Esophagus muscularis mucosa (tissue), 4 donors: Measurements from ENCODE around the gene FAAP20. TPM values are rescaled to one million over a fixed set of nuclear protein-coding genes. Genes with fewer than 3 reads are reported as not detected.

Experiments
- DNase-seq: peaks from one replicate; pipeline ENCODE4 v3.0.0-alpha.2; 2017; ENCODE audit errors: extremely low spot score
- H3K27ac ChIP-seq, 4 donors: fragments of 200-600 bp; sonication (generic); replicated peaks in 1 of 4; 1 replicate in 3 of 4; 2 replicates in 1 of 4; pipeline ENCODE4 v1.5.1; 2016 to 2019; ENCODE audit warnings: mild to moderate bottlenecking in 1 of 4
- H3K27me3 ChIP-seq, 4 donors: fragments of 200-600 bp; sonication (generic); one replicate each; pipeline versions ENCODE4 v1.5.1 to v1.6.0; 2016 to 2019
- H3K36me3 ChIP-seq, 4 donors: fragments of 200-600 bp; sonication (generic); one replicate each; pipeline ENCODE4 v1.5.1; 2016 to 2019
- H3K4me1 ChIP-seq, 4 donors: fragments of 200-600 bp; sonication (generic); one replicate each; pipeline ENCODE4 v1.5.1; 2016 to 2019
- H3K4me3 ChIP-seq, 4 donors: fragments of 200-600 bp; sonication (generic); 1 replicate in 2 of 4; 2 replicates in 2 of 4; pipeline ENCODE4 v1.5.1; 2016 to 2019; ENCODE audit warnings: mild to moderate bottlenecking in 4 of 4, moderate library complexity in 1 of 4
- H3K9me3 ChIP-seq, 4 donors: fragments of 200-600 bp; sonication (generic); 1 replicate in 3 of 4; 2 replicates in 1 of 4; pipeline ENCODE4 v1.5.1; 2016 to 2019
- EP300 ChIP-seq: sonication (generic); formaldehyde crosslinking; IDR thresholded peaks from one replicate; pipeline ENCODE4 v1.6.1; 2017; ENCODE audit warnings: antibody characterized with exemption
- POLR2A ChIP-seq: fragments of 450-650 bp; IDR thresholded peaks from one replicate; pipeline ENCODE4 v1.6.1; 2017; ENCODE audit warnings: antibody characterized with exemption, moderate library complexity, mild to moderate bottlenecking, low read depth
- POLR2AphosphoS5 ChIP-seq, 2 donors: sonication (generic); formaldehyde crosslinking; IDR thresholded peaks; one replicate each; pipeline ENCODE4 v1.6.1; 2017; ENCODE audit warnings: antibody characterized with exemption in 2 of 2
- WGBS: methylation state at CpG from one replicate; pipeline ENCODE4 v1.1.5; 2018; 5-methylcytosine and 5-hydroxymethylcytosine counted together
- intact Hi-C: fragments of 100-400 bp; cut with DNase I; formaldehyde crosslinking; loops from one replicate; pipeline ENCODE4 v1.15.1; 2023
- total RNA-seq, 4 donors: library from RNA; depleted of rRNA; stranded (reverse); fragments of >200 nt; gene quantifications; one replicate each; pipeline versions ENCODE4 v1.1.0 to v1.2.1, GENCODE V29; 2016
- TF ChIP-seq, protein P1 (sequence below), 3 experiments: fragments of 200-600 bp in 2 of 3; fragments of 450-650 bp in 1 of 3; sonication (generic) in 2 of 3; IDR thresholded peaks; one replicate each; pipeline ENCODE4 v1.5.1; 2017 to 2019; ENCODE audit warnings: antibody characterized with exemption in 3 of 3, mild to moderate bottlenecking in 2 of 3, moderate library complexity in 1 of 3

The FAAP20 gene
- total RNA-seq, 4 donors from 2014 or later = 37.9 to 81.7 (median 55.7) TPM

DNA sequence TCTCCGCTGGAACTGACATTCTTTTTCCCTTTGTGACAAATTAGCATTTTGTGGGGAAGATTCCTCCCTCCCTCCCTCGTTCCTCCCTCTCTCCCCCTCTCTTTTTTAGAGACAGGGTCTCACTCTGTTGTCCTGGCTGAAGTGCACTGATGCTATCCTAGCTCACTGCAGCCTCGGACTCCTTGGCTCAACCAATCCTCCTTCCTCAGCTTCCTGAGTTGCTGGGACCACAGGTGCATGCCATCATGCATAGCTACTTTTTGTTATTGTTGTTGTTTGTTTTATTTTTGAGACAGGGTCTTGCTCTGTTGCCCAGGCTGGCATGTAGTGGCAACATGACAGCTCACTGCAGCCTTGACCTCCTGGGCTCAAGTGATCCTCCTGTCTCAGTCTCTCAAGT lies 26.7 kb upstream of the FAAP20 start:
- no peak for DNase-seq
- intact Hi-C loops = no loop called here
- TF ChIP-seq POLR2AphosphoS5 (IDR thresholded peaks at IDR 0.05) = no peak
- TF ChIP-seq, protein P1, sequence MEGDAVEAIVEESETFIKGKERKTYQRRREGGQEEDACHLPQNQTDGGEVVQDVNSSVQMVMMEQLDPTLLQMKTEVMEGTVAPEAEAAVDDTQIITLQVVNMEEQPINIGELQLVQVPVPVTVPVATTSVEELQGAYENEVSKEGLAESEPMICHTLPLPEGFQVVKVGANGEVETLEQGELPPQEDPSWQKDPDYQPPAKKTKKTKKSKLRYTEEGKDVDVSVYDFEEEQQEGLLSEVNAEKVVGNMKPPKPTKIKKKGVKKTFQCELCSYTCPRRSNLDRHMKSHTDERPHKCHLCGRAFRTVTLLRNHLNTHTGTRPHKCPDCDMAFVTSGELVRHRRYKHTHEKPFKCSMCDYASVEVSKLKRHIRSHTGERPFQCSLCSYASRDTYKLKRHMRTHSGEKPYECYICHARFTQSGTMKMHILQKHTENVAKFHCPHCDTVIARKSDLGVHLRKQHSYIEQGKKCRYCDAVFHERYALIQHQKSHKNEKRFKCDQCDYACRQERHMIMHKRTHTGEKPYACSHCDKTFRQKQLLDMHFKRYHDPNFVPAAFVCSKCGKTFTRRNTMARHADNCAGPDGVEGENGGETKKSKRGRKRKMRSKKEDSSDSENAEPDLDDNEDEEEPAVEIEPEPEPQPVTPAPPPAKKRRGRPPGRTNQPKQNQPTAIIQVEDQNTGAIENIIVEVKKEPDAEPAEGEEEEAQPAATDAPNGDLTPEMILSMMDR (IDR thresholded peaks at IDR 0.05) = no peak
- TF ChIP-seq POLR2A = no peak
- no peak for TF ChIP-seq EP300
- H3K4me1 ChIP-seq = peaks cover 1 to 3% (median 2%) of the 10 kb centered on the region in 4 donors
- no peak overlapping the region for H3K4me3 ChIP-seq
- H3K27me3 ChIP-seq = no peaks in the 10 kb centered on the region
- H3K9me3 ChIP-seq = no peaks in the 10 kb centered on the region
- H3K27ac ChIP-seq = no peak overlapping the region
- H3K36me3 ChIP-seq = no peaks in the 10 kb centered on the region
- WGBS = 94% methylated on average over 3 of the region's 3 CpGs

DNA sequence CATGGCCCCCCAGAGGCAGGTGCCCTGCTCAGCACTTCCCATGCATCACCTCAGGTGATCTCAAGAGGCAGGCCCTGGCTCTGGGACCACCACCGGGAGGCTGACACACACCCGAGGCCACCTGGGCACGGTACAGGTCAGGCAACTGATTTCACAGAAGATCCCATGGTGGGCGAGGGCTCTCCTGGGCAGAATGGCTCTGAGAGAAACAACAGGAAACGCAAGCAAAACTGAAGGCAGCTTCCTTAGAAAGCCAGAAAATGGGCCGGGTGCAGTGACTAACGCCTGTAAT lies 22.1 kb upstream of the FAAP20 start:
- Histone ChIP-seq H3K27me3 (no peaks in the 10 kb centered on the region), H3K27ac (no peak overlapping the region), H3K36me3 (no peaks in the 10 kb centered on the region), H3K9me3 (no peaks in the 10 kb centered on the region), H3K4me3 (no peak overlapping the region), H3K4me1 (peaks cover 36 to 40% (median 39%) of the 10 kb centered on the region in 4 donors)
- no peak for DNase-seq
- 90% methylated on average over 6 of the region's 7 CpGs for WGBS
- TF ChIP-seq EP300 = no peak
- TF ChIP-seq POLR2AphosphoS5 (IDR thresholded peaks at IDR 0.05) = no peak
- TF ChIP-seq, protein P1 (IDR thresholded peaks at IDR 0.05) = no peak
- no peak for TF ChIP-seq POLR2A
- intact Hi-C loops = no loop called here

DNA sequence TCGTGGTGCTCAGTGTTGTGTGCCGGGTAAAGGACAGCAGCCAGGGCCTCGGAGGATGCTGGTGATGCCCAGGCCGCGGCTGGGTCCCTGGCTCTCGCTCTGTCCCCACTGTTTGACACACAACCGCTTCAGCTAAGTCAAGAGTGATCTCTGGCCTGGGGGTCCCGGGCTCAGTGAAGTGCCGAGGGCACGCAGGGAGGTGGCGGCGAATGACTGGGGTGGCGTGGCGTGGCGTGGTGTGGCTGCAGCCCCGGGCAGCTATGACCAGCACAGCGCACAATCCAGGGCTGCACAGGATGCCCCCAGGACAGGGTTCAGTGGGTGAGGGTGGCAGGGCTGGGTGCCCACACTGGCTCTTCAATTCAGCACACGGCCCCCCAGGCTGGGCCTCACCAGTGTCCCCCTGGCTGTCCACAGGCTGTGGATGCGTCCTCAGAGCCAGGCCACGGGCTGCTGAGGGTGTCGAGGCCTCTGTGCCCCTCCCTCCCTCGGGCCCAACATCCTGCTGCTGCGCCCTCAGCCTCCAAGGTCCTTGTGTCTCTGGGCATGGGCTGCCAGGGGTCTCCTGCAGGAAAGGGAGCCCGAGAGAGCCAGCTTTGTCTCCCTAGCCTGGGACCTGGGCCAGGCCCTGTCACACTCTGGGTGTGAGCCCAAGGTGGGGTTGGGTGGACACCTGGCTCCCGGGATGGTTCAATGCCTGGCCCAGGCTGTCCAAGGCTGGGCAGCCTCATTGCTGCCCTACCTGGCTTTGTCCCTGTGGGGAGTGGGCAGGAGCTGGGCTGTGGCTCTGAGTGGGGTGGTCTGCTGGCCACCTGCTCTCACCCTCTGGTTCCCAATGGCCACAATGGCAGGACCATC lies 21.6 kb upstream of the FAAP20 start:
- H3K4me1 ChIP-seq = peaks cover 40 to 42% (median 41%) of the 10 kb centered on the region in 4 donors
- intact Hi-C loops = no loop called here
- 92% methylated on average over 16 of the region's 25 CpGs for WGBS
- no peaks in the 10 kb centered on the region for H3K27me3 ChIP-seq
- no peaks in the 10 kb centered on the region for H3K9me3 ChIP-seq
- TF ChIP-seq POLR2A = no peak
- TF ChIP-seq POLR2AphosphoS5 (IDR thresholded peaks at IDR 0.05) = no peak
- TF ChIP-seq, protein P1 (IDR thresholded peaks at IDR 0.05) = no peak
- no peak for TF ChIP-seq EP300
- H3K4me3 ChIP-seq = no peak overlapping the region
- peak overlapping the region in 1 of 4 donors; percentile 99 for H3K27ac ChIP-seq
- no peaks in the 10 kb centered on the region for H3K36me3 ChIP-seq
- no peak for DNase-seq

DNA sequence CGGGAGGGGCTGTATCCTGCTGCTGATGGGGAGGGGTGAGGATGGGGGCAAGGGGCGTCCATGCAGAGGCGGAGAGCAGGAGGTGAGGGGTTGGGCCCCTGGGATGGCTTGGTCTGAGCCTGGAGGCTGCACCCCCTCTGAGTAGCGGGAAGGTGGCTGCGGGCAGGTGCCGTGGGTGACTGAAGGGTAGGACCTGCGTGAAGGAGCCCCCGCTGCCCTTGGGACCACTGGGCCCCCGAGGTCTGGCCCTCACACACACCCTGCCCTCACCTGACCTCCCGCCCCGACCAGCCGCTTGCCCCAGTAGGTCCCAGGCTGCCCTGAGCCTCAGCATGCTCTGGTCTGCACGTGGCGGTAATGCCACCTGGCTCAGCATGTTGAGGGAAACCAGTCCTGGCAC lies 20.8 kb upstream of the FAAP20 start:
- peaks cover 41 to 47% (median 45%) of the 10 kb centered on the region in 4 donors for H3K4me1 ChIP-seq
- no peaks in the 10 kb centered on the region for H3K36me3 ChIP-seq
- H3K9me3 ChIP-seq = no peaks in the 10 kb centered on the region
- peak overlapping the region; percentile 95 to 99 (median 98) for H3K27ac ChIP-seq
- DNase-seq = no peak
- intact Hi-C loops = no loop called here
- no peaks in the 10 kb centered on the region for H3K27me3 ChIP-seq
- no peak for TF ChIP-seq EP300
- TF ChIP-seq, protein P1 (IDR thresholded peaks at IDR 0.05) = no peak
- no peak for TF ChIP-seq POLR2AphosphoS5 (IDR thresholded peaks at IDR 0.05)
- TF ChIP-seq POLR2A = no peak
- H3K4me3 ChIP-seq = no peak overlapping the region
- 95% methylated on average over 3 of the region's 14 CpGs for WGBS
